Measurements from ENCODE around the gene RNF115.
"Not testable (repeated sequence)": the region's sequence is repeated elsewhere in the genome, so short reads cannot be mapped to it uniquely, and the experiment has no call there.

Gene RNF115

GRCh38 chr1:145826030-145826429 is 2.1 kb upstream of the RNF115 start:
- no peak for DNase-seq

- no peak for DNase-seq
These were observed 576 bp upstream of the RNF115 start for GRCh38 chr1:145824499-145824842.

DNA sequence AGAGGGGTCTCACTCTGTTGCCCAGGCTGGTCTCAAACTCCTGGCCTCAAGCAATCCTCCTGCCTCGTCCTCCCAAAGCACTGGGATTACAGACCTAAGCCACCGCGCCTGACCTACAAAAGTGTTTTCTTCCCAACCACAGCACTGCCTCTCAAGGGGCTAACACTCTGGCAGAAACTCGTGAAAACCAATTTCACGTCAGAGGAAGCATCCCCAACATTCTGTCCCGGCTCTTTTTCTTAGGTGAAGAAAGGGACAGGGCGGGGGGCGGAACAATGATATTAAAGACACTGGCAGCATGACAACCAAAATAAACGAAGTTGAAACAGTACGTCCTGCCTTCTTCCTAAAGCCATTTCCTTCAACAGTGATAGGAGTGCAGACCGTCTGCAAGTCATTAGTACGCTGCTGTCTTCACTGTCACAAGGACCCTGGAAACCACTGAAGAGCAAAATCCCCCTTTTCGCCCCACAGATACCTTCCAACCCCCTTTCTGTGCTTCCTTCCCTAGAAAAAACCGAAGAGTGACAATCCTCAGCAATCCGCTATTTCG is 1.0 kb downstream of the RNF115 start:
- DNase-seq, result not testable (repeated sequence)

- not testable (repeated sequence) for DNase-seq
These were observed 5.8 kb downstream of the RNF115 start for GRCh38 chr1:145818095-145818494.

DNA sequence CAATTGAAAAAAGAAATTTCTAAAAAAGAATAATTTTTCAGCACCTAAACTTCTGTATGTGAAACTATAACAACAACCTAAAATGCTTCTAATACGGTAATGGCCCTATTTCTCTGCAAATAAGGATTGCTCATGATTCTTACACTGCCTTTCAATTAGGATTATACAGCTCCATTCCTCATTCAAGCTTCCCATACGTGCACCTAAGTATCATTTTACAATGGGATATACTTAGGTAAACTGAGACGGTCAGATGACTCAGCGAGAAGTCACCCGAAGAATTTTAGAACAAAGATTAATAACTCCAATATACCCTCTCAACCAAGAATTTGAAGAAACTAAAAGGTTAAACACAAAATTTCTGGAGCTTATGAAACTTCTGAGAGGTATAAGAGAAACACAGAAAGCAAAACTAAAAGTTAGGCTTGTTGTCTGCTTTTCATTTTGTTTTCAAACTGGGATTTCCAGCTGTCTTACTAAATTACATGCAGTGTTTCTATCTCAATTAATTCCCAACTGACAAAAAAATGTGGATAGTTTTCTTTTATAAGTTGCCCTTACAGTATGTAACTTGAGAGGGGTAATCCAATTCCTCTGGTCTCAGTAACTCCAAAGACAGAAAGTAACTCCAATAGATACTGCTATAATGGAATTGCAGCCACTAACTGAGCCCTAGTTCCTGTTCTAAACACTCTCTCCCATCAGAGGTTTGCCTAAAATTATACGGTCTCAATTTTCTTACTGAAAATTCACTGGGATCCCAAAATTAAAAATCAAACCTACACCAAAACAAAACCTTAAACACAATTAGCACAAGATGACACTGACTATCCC is 10.7 kb downstream of the RNF115 start:
- DNase-seq, result not testable (repeated sequence)

DNA sequence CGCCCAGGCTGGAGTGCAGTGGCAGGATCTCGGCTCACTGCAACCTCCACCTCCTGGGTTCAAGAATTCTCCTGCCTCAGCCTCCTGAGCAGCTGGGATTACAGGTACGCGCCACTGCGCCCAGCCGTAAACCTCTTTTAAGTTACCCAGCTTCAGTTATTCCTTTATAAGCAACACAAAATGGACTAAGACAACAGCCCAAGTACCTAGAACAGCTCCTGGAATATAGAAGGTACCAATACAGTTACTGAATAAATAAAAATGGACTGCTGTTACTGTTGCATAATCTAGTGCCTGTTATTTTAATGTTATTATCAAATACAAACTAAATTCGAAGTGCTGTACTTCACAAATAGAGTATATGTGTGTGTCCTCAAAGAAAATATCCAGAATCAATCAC is 17.1 kb downstream of the RNF115 start:
- DNase-seq, result no peak

DNA sequence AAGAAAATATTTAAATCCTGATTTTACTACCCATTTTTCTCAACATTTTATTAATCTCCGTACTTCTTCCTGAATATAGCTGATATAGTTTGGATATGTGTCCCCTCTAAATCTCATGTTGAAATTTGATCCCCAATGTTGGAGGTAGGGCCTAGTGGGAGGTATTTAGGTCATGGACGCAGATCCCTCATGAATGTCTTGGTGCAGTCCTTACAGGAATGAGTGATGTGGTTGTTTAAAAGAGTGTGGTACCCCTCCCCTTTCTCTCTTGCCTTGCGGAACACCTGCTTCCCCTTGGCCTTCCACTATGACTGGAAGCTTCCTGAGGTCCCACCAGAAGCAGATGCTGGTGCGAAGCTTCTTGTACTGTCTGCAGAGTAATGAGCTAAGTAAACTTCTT is 17.5 kb downstream of the RNF115 start:
- no peak for DNase-seq

DNA sequence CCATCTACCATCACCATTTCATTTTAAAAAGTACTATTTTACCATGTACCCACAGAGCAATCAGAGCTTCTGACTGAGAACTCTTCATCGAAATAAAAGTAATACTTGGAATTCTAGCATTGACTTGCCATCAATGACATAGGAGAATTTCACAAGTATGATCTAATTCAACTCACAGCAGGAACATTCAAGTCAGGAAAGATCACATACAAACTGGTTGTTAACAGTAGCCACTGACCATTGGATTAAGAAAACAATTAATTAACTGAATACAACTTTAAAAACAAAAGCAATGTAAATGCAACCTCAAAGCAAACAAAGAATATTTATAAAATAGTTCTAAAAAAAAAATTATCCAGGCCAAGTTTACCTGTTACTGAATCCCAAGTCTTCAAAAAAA is 18.8 kb downstream of the RNF115 start:
- no peak for DNase-seq

DNA sequence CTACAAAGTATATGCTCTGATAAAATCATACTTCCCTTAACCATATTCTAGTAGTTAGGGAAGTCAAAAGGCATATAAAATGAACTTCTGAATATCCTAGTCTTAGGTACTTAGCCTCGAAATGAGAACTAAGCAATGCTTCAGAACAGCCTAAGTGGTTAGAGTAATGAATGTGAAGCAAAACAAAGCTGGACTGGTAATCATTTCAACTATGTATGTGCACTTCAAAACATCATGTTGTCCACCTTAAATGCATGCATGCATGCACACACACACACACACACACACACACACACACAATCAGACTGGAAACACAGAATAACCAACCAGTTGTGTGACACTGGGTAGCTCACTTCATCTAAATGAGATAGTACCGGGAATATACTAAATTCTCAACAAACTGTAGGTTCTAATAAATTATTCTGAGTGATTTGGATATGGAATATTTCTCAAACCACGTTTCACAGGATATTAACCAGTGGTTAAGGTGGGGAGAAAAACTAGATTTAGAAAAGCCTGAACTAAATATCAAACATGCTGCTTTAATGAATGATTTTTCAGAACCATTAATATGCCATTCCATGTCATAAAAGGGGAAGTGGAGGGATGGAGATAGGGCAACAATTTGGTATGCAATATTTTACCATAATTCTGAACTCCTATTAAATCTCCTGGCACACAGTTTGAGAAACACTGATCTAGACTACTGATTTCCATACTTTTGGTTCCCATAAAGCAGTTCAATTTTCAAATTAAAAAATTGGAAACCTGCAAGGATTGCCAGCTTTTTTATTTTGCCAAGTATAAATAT is 19.5 kb downstream of the RNF115 start:
- no peak for DNase-seq

GRCh38 chr1:145799806-145800205 is 24.1 kb downstream of the RNF115 start:
- no peak for DNase-seq

DNA sequence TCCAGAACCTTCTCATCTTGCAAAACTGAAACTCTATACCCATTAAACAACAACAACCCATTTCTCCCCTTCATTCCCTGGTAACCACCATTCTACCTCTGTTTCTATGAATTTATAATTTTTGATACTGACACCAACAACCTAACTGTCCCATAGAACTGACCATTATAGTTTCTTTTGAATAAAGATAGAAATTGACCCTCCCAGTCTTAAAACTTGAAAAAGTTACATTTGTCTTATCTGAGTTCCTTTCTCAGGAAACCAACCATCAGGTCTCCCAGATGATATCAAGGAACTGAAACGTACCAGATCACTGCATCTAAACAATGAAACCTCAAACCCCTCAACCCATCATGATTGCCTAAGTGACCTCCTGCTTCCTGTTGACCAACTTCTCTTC is 27.1 kb downstream of the RNF115 start:
- DNase-seq, result no peak

DNA sequence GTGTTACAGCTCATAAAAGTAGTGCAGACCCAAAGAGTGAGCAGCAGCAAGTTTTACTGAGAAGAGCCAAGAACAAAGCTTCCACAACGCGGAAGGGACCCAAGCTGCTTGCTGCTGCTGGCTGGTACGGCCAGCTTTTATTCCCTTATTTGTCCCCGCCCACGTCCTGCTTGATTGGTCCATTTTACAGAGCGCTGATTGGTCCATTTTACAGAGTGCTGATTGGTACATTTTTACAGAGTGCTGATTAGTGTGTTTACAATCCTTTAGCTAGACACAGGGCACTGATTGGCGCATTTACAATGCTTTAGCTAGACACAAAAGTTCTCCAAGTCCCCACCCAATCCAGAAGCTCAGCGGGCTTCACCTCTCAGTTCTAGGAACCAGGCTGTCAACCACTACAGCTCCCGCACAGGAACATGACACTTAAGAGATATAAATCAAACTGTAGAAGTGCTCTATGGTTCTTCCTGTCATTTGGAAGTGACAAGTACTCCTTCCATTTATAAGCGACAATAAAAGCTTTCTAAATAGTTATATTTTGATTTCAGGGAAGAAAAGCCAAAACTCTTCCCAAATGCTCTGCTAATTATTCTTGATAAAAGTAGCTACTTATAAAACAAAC is 28.5 kb downstream of the RNF115 start:
- DNase-seq, result no peak

- DNase-seq, result no peak
These were observed 31.4 kb downstream of the RNF115 start for GRCh38 chr1:145792484-145792883.

GRCh38 chr1:145791860-145792259 is 32.0 kb downstream of the RNF115 start:
- DNase-seq, result not testable (repeated sequence)

- DNase-seq, result no peak
These were observed 35.3 kb downstream of the RNF115 start for GRCh38 chr1:145788580-145788979.

DNA sequence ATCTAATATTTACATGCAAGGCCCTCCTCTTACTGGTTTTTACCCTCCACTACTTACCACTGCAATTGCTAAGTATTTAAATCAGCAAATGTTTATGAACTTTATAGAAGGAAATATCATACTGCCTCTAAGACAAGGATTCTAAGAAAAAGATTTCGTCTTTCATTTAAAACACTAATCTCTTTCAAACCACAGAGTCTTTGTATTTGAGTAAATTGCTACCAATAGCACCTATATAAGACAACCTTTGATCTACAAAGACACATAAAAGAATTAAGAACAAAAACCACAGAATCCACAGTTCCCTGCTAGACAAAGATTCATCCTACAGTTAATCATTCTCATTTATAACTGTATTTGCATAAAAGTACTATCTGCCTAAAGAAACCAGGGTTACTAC is 37.6 kb downstream of the RNF115 start:
- no peak for DNase-seq

- no peak for DNase-seq
These were observed 38.3 kb downstream of the RNF115 start for GRCh38 chr1:145785547-145785946.

GRCh38 chr1:145784409-145784808 is 39.5 kb downstream of the RNF115 start:
- DNase-seq, result no peak

- DNase-seq, result no peak
These were observed 41.4 kb downstream of the RNF115 start for GRCh38 chr1:145782272-145783099.

GRCh38 chr1:145778146-145778540 is 45.8 kb downstream of the RNF115 start:
- DNase-seq, result no peak

GRCh38 chr1:145777357-145778145 is 46.3 kb downstream of the RNF115 start:
- DNase-seq, result no peak

- DNase-seq, result no peak
These were observed 50.5 kb downstream of the RNF115 start for GRCh38 chr1:145773423-145773822.

Data from NCI-H1694 treated with DMSO at 0.1 percent for 48 hours (cell line).